Medulla oblongata (tissue), 1 donor: ENCODE results near the gene PRB2.
"Not testable (repeated sequence)": the region's sequence is repeated elsewhere in the genome, so short reads cannot be mapped to it uniquely, and the experiment has no call there.

Experiments
- DNase-seq: peaks from one replicate; pipeline ENCODE4 v3.0.0-alpha.2; 2015; ENCODE audit errors: extremely low spot score

Gene PRB2

GRCh38 chr12:11395467-11395866 is at the start of gene PRB2:
Gene PRB2 (minus strand): TSS chr12:11395567. CDS start chr12:11395529, 38 bp downstream.
- not testable (repeated sequence) for DNase-seq

- DNase-seq: no peak
These were observed 42.6 kb upstream of the PRB2 start for GRCh38 chr12:11437966-11438365.

- DNase-seq: no peak
These were observed 38.3 kb upstream of the PRB2 start for GRCh38 chr12:11433664-11434063.

GRCh38 chr12:11431486-11431885 is 36.1 kb upstream of the PRB2 start:
- no peak for DNase-seq

GRCh38 chr12:11427341-11427740 is 32.0 kb upstream of the PRB2 start:
- no peak for DNase-seq

- DNase-seq: no peak
These were observed 17.4 kb upstream of the PRB2 start for GRCh38 chr12:11412731-11413130.

- DNase-seq: no peak
These were observed 12.7 kb upstream of the PRB2 start for GRCh38 chr12:11408096-11408495.

- no peak for DNase-seq
These were observed 2.0 kb upstream of the PRB2 start for GRCh38 chr12:11397366-11397765.

GRCh38 chr12:11391456-11391855 is 3.9 kb downstream of the PRB2 start:
- not testable (repeated sequence) for DNase-seq

- DNase-seq: not testable (repeated sequence)
These were observed 17.9 kb downstream of the PRB2 start for GRCh38 chr12:11377420-11377819.

GRCh38 chr12:11361151-11361550 is 34.2 kb downstream of the PRB2 start:
- DNase-seq: no peak

GRCh38 chr12:11360205-11360883 is 35.0 kb downstream of the PRB2 start:
- not testable (repeated sequence) for DNase-seq

GRCh38 chr12:11351736-11352135 is 43.6 kb downstream of the PRB2 start:
- DNase-seq: not testable (repeated sequence)

- no peak for DNase-seq
These were observed 46.9 kb downstream of the PRB2 start for GRCh38 chr12:11348439-11348838.

- no peak for DNase-seq
These were observed 47.6 kb downstream of the PRB2 start for GRCh38 chr12:11347810-11348209.

GRCh38 chr12:11344500-11344899 is 50.9 kb downstream of the PRB2 start:
- no peak for DNase-seq
